GM18519 (cell line): ENCODE measurements around the gene GRIK4.

Source experiments
- ATAC-seq: cut with Tn5 transposase; IDR thresholded peaks from one replicate; pipeline ENCODE4 v1.9.1; 2021; ENCODE audit warnings: mild to moderate bottlenecking, moderate library complexity; ENCODE audit not compliant: unreplicated experiment, low FRiP score

Gene GRIK4

DNA sequence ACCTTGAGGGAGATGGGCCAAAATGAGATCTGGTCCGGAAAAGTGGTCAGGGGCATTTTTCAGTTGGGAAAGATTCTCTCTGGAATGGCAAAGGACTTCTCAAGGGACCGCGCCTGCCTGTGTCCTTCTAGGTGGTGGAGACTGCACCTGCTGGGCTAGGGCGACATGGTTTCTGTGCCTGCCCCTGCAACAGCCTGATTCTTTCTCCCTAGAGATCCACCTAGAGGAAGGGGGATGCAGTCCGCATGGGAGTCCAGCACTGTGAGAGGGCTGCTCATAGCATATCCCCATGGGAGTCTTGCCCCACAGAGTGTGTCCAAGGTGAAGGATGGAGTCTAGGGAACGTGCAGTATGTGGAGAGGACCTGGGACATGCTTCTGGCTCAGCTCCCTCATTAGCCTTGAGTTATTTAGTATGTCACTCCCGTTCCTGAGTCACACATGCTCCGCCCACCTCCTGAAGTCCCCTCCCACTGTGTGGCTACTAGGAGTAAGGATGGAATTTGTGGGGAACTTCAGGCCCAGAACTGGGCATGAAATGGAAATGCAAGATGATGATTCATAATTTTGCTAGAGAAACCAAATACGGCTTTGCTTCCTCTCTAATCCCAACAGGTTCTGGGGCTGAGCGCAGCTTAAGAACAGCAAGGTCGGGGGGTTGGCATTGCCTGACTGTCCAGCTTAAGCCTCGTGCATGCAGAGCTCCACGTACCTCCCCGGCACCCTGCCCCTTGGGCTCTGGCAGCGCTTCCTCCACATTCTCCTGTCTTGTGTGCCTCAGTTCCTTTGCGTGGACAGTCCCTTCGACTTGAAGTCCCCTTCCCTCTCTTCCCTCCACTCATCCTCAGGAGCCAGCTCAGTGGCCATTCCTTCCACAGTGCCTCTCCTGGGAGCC lies 35.0 kb downstream of the GRIK4 start:
- no peak for ATAC-seq

DNA sequence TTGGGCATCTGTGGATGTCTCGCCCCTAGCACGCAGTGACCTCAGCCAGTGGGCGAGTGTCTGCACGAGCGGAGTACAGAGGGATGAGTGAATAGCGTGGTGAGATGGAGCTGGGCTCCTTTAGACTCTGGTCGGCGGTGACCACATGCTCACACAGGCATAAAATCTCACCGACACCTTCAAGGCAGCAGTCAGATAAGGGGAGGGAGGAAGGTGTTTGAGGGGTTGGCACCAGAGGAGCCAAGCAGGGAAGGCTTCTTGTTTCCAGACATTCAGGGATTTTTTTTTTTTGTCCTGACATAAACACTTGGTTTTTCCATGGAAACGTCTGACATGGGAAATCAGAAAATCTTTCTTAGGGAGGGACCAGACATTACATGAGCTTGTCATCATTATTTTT lies 35.8 kb downstream of the GRIK4 start:
- no peak for ATAC-seq

- no peak for ATAC-seq
Measured at GRCh38 chr11:120547811-120548681, 36.5 kb downstream of the GRIK4 start.

- ATAC-seq, result no peak
Measured at GRCh38 chr11:120548682-120549209, 37.2 kb downstream of the GRIK4 start.

- ATAC-seq, result no peak
Measured at GRCh38 chr11:120549346-120549745, 37.8 kb downstream of the GRIK4 start.

DNA sequence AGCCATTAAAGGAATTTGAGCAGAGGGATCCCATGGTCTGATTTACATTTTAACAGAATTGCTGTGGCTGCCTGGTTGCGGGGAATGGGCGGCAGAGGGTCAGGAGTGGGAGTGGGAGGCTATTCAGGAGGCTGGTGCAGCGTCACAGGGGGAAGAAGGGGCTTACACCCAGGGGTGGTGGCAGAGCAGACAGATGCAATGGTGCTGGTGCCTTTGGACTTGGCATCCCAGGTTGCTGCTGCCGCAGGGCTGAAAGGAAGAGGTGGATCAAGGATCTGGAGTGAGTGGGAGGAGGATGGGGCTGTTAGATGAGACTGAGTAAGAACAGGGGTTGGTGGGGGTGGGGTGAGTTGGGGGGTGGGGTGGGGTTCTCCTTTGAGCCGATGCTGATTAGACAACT lies 38.5 kb downstream of the GRIK4 start:
- ATAC-seq, result no peak

- no peak for ATAC-seq
Measured at GRCh38 chr11:120551191-120551590, 39.6 kb downstream of the GRIK4 start.

DNA sequence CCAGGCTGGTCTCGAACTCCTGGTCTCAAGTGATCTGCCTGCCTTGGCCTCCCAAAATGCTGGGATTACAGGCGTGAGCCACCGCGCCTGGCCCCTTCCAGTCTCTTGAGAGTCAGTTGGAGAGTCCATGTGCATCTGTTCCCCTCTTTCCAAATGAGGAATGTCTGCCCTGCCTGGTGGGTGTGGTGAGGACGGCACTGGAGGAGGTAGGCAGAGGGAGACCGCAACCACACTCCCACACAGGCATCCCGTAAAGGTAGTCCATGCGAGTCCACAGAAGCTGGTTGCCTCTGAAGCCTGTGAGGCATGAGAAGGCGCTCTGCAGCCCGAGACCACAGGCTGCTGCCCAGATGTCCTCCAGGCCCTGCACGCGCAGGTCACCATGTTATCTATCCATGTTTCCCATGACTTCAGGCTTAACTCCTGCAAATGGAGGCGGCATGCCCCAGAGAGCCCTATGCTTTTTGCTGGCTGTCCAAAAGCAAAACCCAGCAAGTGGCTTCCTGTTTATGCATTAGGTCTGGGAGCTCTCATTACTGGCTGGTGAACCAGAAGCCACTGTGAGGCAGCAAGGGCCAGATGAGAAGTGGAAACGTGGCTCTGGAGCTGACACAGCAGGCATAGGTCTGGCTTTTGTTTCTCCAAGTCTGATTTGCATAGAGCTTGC lies 43.4 kb downstream of the GRIK4 start:
- no peak for ATAC-seq

DNA sequence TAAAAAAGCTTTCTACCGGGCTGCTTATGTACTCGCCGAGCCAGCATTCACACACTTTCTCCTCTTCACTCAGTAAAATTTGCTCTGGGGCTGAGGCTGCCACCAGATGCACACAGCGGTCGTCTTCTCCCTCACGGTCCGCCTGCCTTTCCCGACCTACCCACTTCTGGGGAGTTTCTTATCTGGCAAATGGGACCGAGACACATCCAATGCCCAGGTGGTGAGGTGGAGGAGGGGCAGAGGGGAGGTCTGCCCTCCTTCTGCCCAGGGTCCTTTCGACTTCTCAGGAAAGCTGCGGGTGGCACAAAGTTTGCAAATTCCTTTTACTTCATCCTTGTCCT lies 43.9 kb downstream of the GRIK4 start:
- no peak for ATAC-seq

- no peak for ATAC-seq
Measured at GRCh38 chr11:120556797-120557196, 45.2 kb downstream of the GRIK4 start.

- ATAC-seq, result no peak
Measured at GRCh38 chr11:120558744-120559431, 47.3 kb downstream of the GRIK4 start.

- no peak for ATAC-seq
Measured at GRCh38 chr11:120561286-120561685, 49.7 kb downstream of the GRIK4 start.

GRCh38 chr11:120562806-120563425 lies 51.4 kb downstream of the GRIK4 start:
- no peak for ATAC-seq

DNA sequence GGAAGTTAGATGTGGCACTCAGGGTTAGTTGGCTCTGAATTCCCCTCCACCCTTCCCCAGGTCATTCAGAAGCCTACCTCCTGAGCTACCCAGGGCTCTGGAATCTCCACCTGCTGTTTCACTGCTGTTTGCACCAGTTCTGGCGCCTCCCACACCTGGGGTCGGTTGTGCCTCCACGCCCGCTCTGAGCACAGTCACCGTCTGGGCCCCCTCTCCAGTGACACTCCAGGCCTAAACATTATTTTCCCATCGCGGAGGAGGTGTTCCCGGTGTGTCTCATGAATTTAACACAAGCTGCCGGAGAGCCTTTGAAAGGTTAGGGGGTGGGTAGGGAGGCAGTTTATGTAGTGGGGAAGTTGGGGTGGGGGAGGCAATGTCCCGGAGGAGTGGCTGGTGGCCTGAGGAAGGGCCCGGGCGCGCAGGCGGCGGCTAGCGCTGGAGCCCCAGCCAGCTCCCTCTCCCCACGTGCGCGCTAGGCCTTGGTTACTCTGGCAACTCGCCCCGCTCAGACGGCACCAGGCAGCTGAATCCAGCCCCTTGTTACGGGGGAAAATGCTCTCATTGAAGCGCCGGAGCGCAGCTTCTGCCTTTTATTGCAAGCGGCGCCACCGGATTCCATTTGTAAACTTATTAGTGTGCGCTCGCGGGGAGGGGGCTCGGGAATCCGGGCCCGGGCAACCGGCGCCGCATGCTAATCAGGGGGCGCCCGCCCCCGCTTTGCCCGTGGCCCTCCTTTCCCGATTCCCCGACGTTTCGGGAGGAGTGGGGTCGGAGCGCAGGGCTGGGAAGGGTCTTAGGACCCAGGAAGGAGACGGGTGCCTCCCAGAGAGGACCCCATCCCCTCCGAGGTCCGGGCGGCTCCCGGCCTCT lies 52.4 kb downstream of the GRIK4 start:
- ATAC-seq, result no peak

GRCh38 chr11:120564573-120565311 lies 53.2 kb downstream of the GRIK4 start:
- peak; percentile 67 for ATAC-seq

- no peak for ATAC-seq
Measured at GRCh38 chr11:120565466-120566155, 54.1 kb downstream of the GRIK4 start.

GRCh38 chr11:120566176-120566575 lies 54.6 kb downstream of the GRIK4 start:
- no peak for ATAC-seq
